Fibroblast of mammary gland (primary cell): ENCODE data around the gene ZMPSTE24.
A peak's percentile ranks its signal among the peaks of the same experiment; 100 is the strongest.

ENCODE experiments used
- DNase-seq: peaks from one replicate; pipeline ENCODE4 v3.0.0-alpha.2; 2010; ENCODE audit warnings: low read depth
- H3K4me3 ChIP-seq: 2 replicates; pipeline ENCODE4 v1.5.1; 2011; ENCODE audit warnings: low read depth, mild to moderate bottlenecking, low read length, moderate library complexity; ENCODE audit not compliant: control insufficient read depth
- CTCF ChIP-seq: conservative IDR thresholded peaks from 2 replicates; pipeline ENCODE4 v1.5.1; 2011; ENCODE audit warnings: low read depth, low read length, inconsistent platforms; ENCODE audit not compliant: control insufficient read depth, insufficient read depth

ZMPSTE24 gene

GRCh38 chr1:40256401-40257084 is 1.5 kb upstream of the ZMPSTE24 start:
- TF ChIP-seq CTCF = no peak
- peak overlapping the region; percentile 97 for H3K4me3 ChIP-seq
- no peak for DNase-seq

- H3K4me3 ChIP-seq = peak overlapping the region; percentile 97
- no peak for DNase-seq
- TF ChIP-seq CTCF = no peak
These were observed 736 bp upstream of the ZMPSTE24 start for GRCh38 chr1:40257313-40257687.

GRCh38 chr1:40258445-40258769 is 371 bp downstream of the ZMPSTE24 start:
- no peak for TF ChIP-seq CTCF
- peak; percentile 31 for DNase-seq
- H3K4me3 ChIP-seq = peak overlapping the region; percentile 97

- no peak for TF ChIP-seq CTCF
- no peak overlapping the region for H3K4me3 ChIP-seq
- DNase-seq = peak; percentile 25
These were observed 6.3 kb downstream of the ZMPSTE24 start for GRCh38 chr1:40264354-40264781.

GRCh38 chr1:40265298-40265697 is 7.3 kb downstream of the ZMPSTE24 start:
- no peak overlapping the region for H3K4me3 ChIP-seq
- no peak for DNase-seq
- TF ChIP-seq CTCF = no peak

GRCh38 chr1:40265919-40266318 is 7.9 kb downstream of the ZMPSTE24 start:
- DNase-seq = no peak
- no peak overlapping the region for H3K4me3 ChIP-seq
- TF ChIP-seq CTCF = no peak
